D721Med (cell line): ENCODE data around the gene SMG6.

Experiments used
- DNase-seq: peaks from one replicate; pipeline ENCODE4 v3.0.0; 2011; ENCODE audit warnings: low spot score; ENCODE audit not compliant: insufficient read length
- FAIRE-seq: peaks from 2 replicates; lab custom pipeline; 2011; peaks lifted over from hg19 to GRCh38; lab: Jason Lieb, UNC
- TF ChIP-seq, protein P1 (sequence below): IDR thresholded peaks from 2 replicates; pipeline ENCODE4 v1.5.1; 2012; ENCODE audit warnings: mild to moderate bottlenecking, control low read depth; ENCODE audit not compliant: insufficient read depth; ENCODE audit errors: missing control alignments

Gene SMG6

DNA sequence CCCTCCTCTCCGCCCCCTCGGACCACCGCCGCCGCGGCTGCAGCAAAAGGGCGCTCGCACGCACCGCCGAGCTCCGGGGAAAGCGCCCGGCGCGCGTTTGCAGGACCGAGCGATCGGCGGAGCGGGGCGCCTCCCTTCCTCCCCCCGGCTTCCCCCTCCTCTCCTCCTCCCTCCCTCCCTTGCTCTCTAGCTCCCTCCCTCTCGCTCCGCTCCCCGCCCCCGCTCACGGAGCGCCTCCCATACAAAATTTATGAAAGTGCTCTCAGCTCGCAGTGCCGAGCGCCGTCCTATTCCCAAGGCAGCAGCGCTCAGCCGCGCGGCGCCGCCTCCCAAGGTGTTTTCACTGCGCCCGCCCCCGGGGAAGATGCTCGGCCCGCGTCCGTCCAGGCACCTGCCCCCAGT lies 278.4 kb downstream of the SMG6 start, which contains the start of gene RTN4RL1:
RTN4RL1 (minus strand) TSS at position 115 of the 402 bp plus-strand sequence. CDS start 469 bp downstream, outside the sequence.
- no peak for FAIRE-seq
- DNase-seq, result peak; percentile 79
- TF ChIP-seq, protein P1, sequence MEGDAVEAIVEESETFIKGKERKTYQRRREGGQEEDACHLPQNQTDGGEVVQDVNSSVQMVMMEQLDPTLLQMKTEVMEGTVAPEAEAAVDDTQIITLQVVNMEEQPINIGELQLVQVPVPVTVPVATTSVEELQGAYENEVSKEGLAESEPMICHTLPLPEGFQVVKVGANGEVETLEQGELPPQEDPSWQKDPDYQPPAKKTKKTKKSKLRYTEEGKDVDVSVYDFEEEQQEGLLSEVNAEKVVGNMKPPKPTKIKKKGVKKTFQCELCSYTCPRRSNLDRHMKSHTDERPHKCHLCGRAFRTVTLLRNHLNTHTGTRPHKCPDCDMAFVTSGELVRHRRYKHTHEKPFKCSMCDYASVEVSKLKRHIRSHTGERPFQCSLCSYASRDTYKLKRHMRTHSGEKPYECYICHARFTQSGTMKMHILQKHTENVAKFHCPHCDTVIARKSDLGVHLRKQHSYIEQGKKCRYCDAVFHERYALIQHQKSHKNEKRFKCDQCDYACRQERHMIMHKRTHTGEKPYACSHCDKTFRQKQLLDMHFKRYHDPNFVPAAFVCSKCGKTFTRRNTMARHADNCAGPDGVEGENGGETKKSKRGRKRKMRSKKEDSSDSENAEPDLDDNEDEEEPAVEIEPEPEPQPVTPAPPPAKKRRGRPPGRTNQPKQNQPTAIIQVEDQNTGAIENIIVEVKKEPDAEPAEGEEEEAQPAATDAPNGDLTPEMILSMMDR, result no peak

DNA sequence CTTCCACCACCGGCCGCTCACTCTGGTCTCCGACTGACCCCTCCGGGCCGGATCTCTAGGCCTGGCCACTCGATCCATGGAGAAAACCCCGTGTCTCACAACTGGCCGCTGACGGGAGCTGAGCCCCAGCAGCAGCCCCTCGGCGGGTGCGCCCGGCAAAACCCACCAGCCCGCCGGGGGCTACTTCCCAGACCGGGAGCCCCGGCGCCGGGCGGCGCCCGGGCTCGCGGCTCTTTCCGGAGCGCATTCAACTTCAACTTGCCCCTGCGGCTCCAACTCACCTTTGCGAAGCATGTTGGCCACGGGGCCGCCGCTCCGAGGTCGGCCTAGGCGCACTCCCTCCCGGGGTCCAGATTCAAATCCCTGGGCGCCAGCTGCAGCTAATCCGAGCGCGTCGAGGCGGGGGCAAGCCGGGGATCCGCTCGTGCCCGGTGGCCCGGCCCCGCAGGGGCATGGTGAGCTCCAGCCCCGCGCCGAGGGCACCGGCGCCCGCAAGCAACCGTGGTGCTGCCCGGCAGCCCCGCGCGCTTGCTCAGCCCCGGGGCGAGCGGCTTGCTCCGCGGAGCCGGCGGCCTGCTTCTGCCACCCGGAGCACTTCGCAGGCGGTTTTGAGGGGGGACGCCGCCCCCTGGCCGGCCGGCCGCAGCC lies 278.9 kb downstream of the SMG6 start:
- DNase-seq (no peak), FAIRE-seq (no peak)

DNA sequence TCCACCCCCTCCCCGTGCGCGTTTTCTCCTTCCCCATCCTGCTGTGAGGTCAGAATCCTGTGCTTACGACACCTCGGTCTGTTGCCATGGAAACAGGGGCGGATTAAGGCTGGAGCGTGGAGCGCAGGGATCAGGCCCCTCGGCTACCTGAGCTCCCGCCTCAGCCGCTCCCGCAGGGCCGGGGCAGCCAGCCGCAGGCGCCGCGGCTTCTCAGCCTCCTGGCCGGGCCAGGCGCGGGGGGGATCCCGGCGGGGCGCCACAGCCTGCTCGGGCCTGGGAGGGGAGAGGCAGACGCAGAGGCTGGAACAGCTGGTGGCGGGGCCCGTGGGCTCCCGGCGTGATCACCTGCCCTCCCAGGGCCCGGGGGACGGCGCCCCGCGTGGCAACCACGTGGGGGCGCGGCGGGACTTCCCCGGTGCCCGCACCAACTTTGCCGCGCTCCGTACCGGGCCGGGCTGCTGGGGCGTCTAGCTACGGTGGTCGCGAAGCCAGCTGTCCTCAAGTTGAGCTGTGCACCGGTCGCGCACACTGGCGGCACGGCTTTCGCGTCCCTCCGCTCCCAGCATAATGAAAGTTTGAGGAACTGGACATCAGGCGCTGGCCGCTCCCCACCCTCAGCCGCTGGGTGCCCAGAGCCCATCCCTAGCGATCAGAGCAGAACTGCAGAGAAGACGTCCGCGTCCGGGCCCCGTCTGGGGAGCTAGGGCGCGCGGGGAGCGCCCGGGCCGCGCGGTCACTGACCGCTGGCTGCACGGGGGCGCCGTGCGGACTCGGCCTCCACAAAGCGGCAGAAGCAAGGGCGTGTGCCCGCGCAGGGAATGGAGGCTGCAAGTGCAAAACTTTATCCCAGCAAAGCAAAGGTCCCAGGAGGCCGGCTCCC lies 279.7 kb downstream of the SMG6 start:
- peak; percentile 90 for DNase-seq
- no peak for FAIRE-seq
- TF ChIP-seq, protein P1, result no peak

More for the DNA sequence above, 278.9 kb downstream of the SMG6 start:
- TF ChIP-seq, protein P1, result no peak

DNA sequence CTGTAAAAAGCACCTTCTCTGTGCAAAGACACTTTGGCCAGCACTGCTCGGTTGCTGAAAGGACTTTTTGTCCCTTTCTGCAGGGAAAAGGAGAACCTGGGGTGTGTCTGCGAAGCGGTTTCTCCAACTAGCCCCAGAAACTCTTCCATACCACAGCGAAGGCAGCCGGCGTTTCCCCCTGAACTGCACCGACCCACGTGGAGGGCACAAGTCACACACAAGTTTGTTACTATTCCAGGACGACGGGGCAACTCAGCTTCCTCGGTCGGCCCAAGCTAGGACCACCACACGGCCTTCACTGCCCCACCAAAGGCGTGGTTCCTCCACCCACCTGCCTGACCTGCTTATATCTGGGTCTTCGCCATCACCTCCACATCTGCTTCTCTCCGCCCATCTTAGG lies 280.3 kb downstream of the SMG6 start:
- TF ChIP-seq, protein P1, result no peak
- FAIRE-seq, result no peak

DNA sequence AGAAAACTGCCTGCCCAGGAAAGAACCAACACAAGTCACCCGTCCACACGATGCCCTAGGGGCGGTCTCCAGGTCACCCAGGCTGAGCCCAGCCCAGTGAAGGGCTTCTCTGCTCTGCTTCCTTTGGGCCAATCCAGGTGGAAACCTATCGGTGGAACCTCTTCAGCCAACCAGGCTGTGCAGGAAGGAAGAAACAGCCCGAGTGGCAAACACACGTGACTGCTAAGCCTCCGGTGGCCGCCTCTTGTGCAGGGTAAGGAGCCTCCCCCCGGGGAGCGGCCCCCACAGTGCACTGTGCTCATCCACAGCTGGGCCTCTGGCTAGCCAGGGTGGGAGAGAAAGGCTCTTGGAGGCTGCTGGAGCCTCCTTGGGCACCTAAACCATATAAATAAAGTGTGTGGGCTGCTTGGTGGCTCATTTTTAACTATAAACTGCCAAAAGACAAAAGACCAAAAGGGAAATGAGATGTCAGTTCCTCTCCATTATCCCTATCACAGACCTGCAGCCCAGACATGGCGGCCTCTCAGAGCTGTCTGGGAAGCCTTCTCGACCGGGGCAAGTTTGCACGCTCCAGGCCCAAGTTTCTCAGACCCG lies 280.8 kb downstream of the SMG6 start:
- TF ChIP-seq, protein P1, result no peak
- DNase-seq (no peak), FAIRE-seq (no peak)

More for the DNA sequence above, 280.3 kb downstream of the SMG6 start:
- DNase-seq, result no peak

DNA sequence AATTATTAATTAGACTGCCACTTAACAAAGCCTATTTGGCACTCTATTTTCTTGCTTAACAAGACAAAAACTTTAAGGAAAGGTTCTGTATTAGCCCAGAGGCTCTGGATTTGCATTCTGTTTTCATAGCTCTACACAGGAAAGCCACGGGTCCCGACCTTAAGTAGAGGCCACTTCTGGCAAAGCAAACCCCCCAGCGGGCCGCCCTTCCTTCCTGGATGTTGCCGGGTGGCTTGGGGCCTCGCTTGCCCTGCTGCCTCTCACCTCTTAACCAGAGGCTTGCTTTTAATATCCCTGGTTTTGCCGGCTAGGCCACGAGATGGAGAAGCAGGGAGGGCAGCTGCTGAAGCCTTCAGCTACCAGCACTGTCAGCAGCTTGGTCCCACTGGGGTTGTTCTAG lies 282.9 kb downstream of the SMG6 start:
- no peak for DNase-seq
- TF ChIP-seq, protein P1, result no peak
- FAIRE-seq, result no peak
